ENCODE data around the gene NTSR2. TPM values are rescaled to one million over a fixed set of nuclear protein-coding genes. Genes with fewer than 3 reads are reported as not detected.

NTSR2 gene
- total RNA-seq, 2 experiments from 2014 or later: not detected

- ChIA-PET CTCF (no interaction called here), POLR2A (no interaction called here)
- no peaks in the 10 kb centered on the region for H3K4me1 Mint-ChIP-seq (ENCODE audit: low read depth)
- ATAC-seq: no peak
- no peak overlapping the region for H3K4me3 Mint-ChIP-seq
- no peak for DNase-seq
- no peaks in the 10 kb centered on the region for H3K27me3 Mint-ChIP-seq (ENCODE audit: low read depth)
- H3K27ac Mint-ChIP-seq: no peak overlapping the region
- H3K9me3 Mint-ChIP-seq (ENCODE audit: insufficient read depth): peaks cover 17% of the 10 kb centered on the region
- H3K36me3 Mint-ChIP-seq (ENCODE audit: low read depth): no peaks in the 10 kb centered on the region
Measured at GRCh38 chr2:11659115-11659475, 10.9 kb downstream of the NTSR2 start.

GRCh38 chr2:11658208-11659114 lies 11.5 kb downstream of the NTSR2 start:
- Mint-ChIP-seq H3K27me3 (ENCODE audit: low read depth) (no peaks in the 10 kb centered on the region), H3K4me1 (ENCODE audit: low read depth) (no peaks in the 10 kb centered on the region), H3K4me3 (no peak overlapping the region), H3K9me3 (ENCODE audit: insufficient read depth) (peaks cover 15% of the 10 kb centered on the region), H3K36me3 (ENCODE audit: low read depth) (no peaks in the 10 kb centered on the region), H3K27ac (no peak overlapping the region)
- DNase-seq: no peak
- ATAC-seq: no peak
- ChIA-PET POLR2A (no interaction called here), CTCF (no interaction called here)

GRCh38 chr2:11657646-11658045 lies 12.3 kb downstream of the NTSR2 start:
- peaks cover 7% of the 10 kb centered on the region for H3K9me3 Mint-ChIP-seq (ENCODE audit: insufficient read depth)
- DNase-seq (no peak), ATAC-seq (no peak)
- H3K27me3 Mint-ChIP-seq (ENCODE audit: low read depth): no peaks in the 10 kb centered on the region
- no peaks in the 10 kb centered on the region for H3K36me3 Mint-ChIP-seq (ENCODE audit: low read depth)
- no peaks in the 10 kb centered on the region for H3K4me1 Mint-ChIP-seq (ENCODE audit: low read depth)
- CTCF ChIA-PET: no interaction called here
- POLR2A ChIA-PET: no interaction called here
- no peak overlapping the region for H3K27ac Mint-ChIP-seq
- no peak overlapping the region for H3K4me3 Mint-ChIP-seq

GRCh38 chr2:11657195-11657594 lies 12.8 kb downstream of the NTSR2 start:
- Mint-ChIP-seq H3K4me3 (no peak overlapping the region), H3K9me3 (ENCODE audit: insufficient read depth) (peaks cover 4% of the 10 kb centered on the region), H3K4me1 (ENCODE audit: low read depth) (no peaks in the 10 kb centered on the region), H3K36me3 (ENCODE audit: low read depth) (no peaks in the 10 kb centered on the region), H3K27ac (no peak overlapping the region), H3K27me3 (ENCODE audit: low read depth) (no peaks in the 10 kb centered on the region)
- ATAC-seq (no peak), DNase-seq (no peak)
- CTCF ChIA-PET: no interaction called here
- POLR2A ChIA-PET: no interaction called here

GRCh38 chr2:11656671-11657101 lies 13.3 kb downstream of the NTSR2 start:
- no peak for ATAC-seq
- Mint-ChIP-seq H3K36me3 (ENCODE audit: low read depth) (no peaks in the 10 kb centered on the region), H3K27ac (no peak overlapping the region), H3K4me3 (no peak overlapping the region), H3K9me3 (ENCODE audit: insufficient read depth) (no peaks in the 10 kb centered on the region), H3K4me1 (ENCODE audit: low read depth) (no peaks in the 10 kb centered on the region), H3K27me3 (ENCODE audit: low read depth) (no peaks in the 10 kb centered on the region)
- POLR2A ChIA-PET: no interaction called here
- DNase-seq: no peak
- CTCF ChIA-PET: no interaction called here

GRCh38 chr2:11656252-11656651 lies 13.7 kb downstream of the NTSR2 start:
- ATAC-seq (no peak), DNase-seq (no peak)
- Mint-ChIP-seq H3K36me3 (ENCODE audit: low read depth) (no peaks in the 10 kb centered on the region), H3K4me1 (ENCODE audit: low read depth) (no peaks in the 10 kb centered on the region), H3K9me3 (ENCODE audit: insufficient read depth) (no peaks in the 10 kb centered on the region), H3K4me3 (no peak overlapping the region), H3K27ac (no peak overlapping the region), H3K27me3 (ENCODE audit: low read depth) (no peaks in the 10 kb centered on the region)
- POLR2A ChIA-PET: no interaction called here
- CTCF ChIA-PET: no interaction called here

- Mint-ChIP-seq H3K4me3 (no peak overlapping the region), H3K27me3 (ENCODE audit: low read depth) (peaks cover 1% of the 10 kb centered on the region), H3K9me3 (ENCODE audit: insufficient read depth) (no peaks in the 10 kb centered on the region), H3K27ac (no peak overlapping the region), H3K4me1 (ENCODE audit: low read depth) (no peaks in the 10 kb centered on the region), H3K36me3 (ENCODE audit: low read depth) (no peaks in the 10 kb centered on the region)
- ChIA-PET POLR2A (no interaction called here), CTCF (no interaction called here)
- ATAC-seq: no peak
- no peak for DNase-seq
Measured at GRCh38 chr2:11655495-11655894, 14.5 kb downstream of the NTSR2 start.

GRCh38 chr2:11652553-11652952 lies 17.4 kb downstream of the NTSR2 start:
- ATAC-seq (no peak), DNase-seq (no peak)
- CTCF ChIA-PET: interaction anchor here (0.7 kb wide), 1 partner anchor 132 kb away, joined by 3 read pairs; no protein-coding TSS in a partner anchor
- POLR2A ChIA-PET: no interaction called here
- Mint-ChIP-seq H3K27ac (no peak overlapping the region), H3K27me3 (ENCODE audit: low read depth) (peaks cover 11% of the 10 kb centered on the region), H3K4me3 (no peak overlapping the region), H3K9me3 (ENCODE audit: insufficient read depth) (no peaks in the 10 kb centered on the region), H3K36me3 (ENCODE audit: low read depth) (no peaks in the 10 kb centered on the region), H3K4me1 (ENCODE audit: low read depth) (no peaks in the 10 kb centered on the region)

- Mint-ChIP-seq H3K9me3 (ENCODE audit: insufficient read depth) (no peaks in the 10 kb centered on the region), H3K36me3 (ENCODE audit: low read depth) (no peaks in the 10 kb centered on the region), H3K4me1 (ENCODE audit: low read depth) (no peaks in the 10 kb centered on the region), H3K4me3 (no peak overlapping the region), H3K27ac (no peak overlapping the region), H3K27me3 (ENCODE audit: low read depth) (peaks cover 11% of the 10 kb centered on the region)
- POLR2A ChIA-PET: no interaction called here
- no peak for DNase-seq
- no peak for ATAC-seq
- CTCF ChIA-PET: interaction anchor here (0.9 kb wide), 1 partner anchor 127 kb away, joined by 3 read pairs; no protein-coding TSS in a partner anchor
Measured at GRCh38 chr2:11651856-11652548, 18.0 kb downstream of the NTSR2 start.

GRCh38 chr2:11649093-11649492 lies 20.9 kb downstream of the NTSR2 start:
- H3K9me3 Mint-ChIP-seq (ENCODE audit: insufficient read depth): no peaks in the 10 kb centered on the region
- DNase-seq (no peak), ATAC-seq (no peak)
- no peak overlapping the region for H3K27ac Mint-ChIP-seq
- peaks cover 15% of the 10 kb centered on the region for H3K27me3 Mint-ChIP-seq (ENCODE audit: low read depth)
- no peaks in the 10 kb centered on the region for H3K4me1 Mint-ChIP-seq (ENCODE audit: low read depth)
- POLR2A ChIA-PET: no interaction called here
- H3K4me3 Mint-ChIP-seq: no peak overlapping the region
- CTCF ChIA-PET: interaction anchor here (1.2 kb wide), 1 partner anchor 44 kb away, joined by 4 read pairs; no protein-coding TSS in a partner anchor
- H3K36me3 Mint-ChIP-seq (ENCODE audit: low read depth): no peaks in the 10 kb centered on the region

GRCh38 chr2:11647834-11648600 lies 22.0 kb downstream of the NTSR2 start:
- ATAC-seq (no peak), DNase-seq (no peak)
- Mint-ChIP-seq H3K4me1 (ENCODE audit: low read depth) (no peaks in the 10 kb centered on the region), H3K27me3 (ENCODE audit: low read depth) (peaks cover 15% of the 10 kb centered on the region), H3K36me3 (ENCODE audit: low read depth) (no peaks in the 10 kb centered on the region), H3K4me3 (no peak overlapping the region), H3K27ac (no peak overlapping the region), H3K9me3 (ENCODE audit: insufficient read depth) (no peaks in the 10 kb centered on the region)
- POLR2A ChIA-PET: no interaction called here
- CTCF ChIA-PET: interaction anchor here (1.2 kb wide), 1 partner anchor 45 kb away, joined by 4 read pairs; no protein-coding TSS in a partner anchor

GRCh38 chr2:11646530-11646929 lies 23.5 kb downstream of the NTSR2 start:
- Mint-ChIP-seq H3K4me3 (no peak overlapping the region), H3K9me3 (ENCODE audit: insufficient read depth) (no peaks in the 10 kb centered on the region), H3K27me3 (ENCODE audit: low read depth) (peaks cover 15% of the 10 kb centered on the region), H3K36me3 (ENCODE audit: low read depth) (no peaks in the 10 kb centered on the region), H3K27ac (no peak overlapping the region), H3K4me1 (ENCODE audit: low read depth) (no peaks in the 10 kb centered on the region)
- no peak for ATAC-seq
- CTCF ChIA-PET: no interaction called here
- POLR2A ChIA-PET: no interaction called here
- no peak for DNase-seq

Data from activated CD8-positive, alpha-beta T cell treated with anti-CD3 and anti-CD28 coated beads, Interleukin-2, amount 10 ng/mL, durations not matched to agents 7 days and 5 days (primary cell).